ENCODE results near the gene RAMP3.
"Not testable (repeated sequence)": the region's sequence is repeated elsewhere in the genome, so short reads cannot be mapped to it uniquely, and the experiment has no call there.

Gene RAMP3

DNA sequence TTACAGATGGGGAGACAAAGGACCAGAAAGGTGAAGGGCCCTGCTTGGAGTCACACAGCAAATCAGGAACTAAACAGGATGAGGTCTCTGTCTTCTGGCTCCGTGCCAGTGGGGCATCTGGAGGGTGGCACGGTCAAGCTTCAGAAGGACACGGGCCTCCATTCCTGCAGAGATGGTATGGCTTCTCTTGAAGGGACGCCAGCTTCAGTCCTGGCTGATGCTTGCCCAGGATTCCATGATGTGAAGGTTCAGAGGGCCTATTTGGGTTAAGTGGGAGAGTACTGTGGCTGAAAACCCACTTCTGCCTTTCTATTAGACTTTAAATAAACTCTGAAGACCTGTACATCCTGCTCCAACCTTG is 6.1 kb downstream of the RAMP3 start:
- H3K9me3 ChIP-seq (ENCODE audit: insufficient read depth, low read depth, low read length), result no peaks in the 10 kb centered on the region
- no peaks in the 10 kb centered on the region for H3K4me1 ChIP-seq (ENCODE audit: insufficient read depth, low read length, poor library complexity, severe bottlenecking)
- H3K79me2 ChIP-seq (ENCODE audit: insufficient read depth, low read length), result no peaks in the 10 kb centered on the region
- H2AFZ ChIP-seq (ENCODE audit: low read length), result no peak overlapping the region
- H3K36me3 ChIP-seq (ENCODE audit: insufficient read depth, low read length), result no peaks in the 10 kb centered on the region
- no peaks in the 10 kb centered on the region for H4K20me1 ChIP-seq (ENCODE audit: insufficient read depth, low read length, poor library complexity, severe bottlenecking)
- no peaks in the 10 kb centered on the region for H3F3A ChIP-seq (ENCODE audit: low read depth)
- H3K4me3 ChIP-seq (ENCODE audit: low read length, poor library complexity, severe bottlenecking), result no peak overlapping the region
- no peak overlapping the region for H3K9ac ChIP-seq (ENCODE audit: low read depth, low read length, poor library complexity, severe bottlenecking)
- H3K27me3 ChIP-seq (ENCODE audit: insufficient read depth, low read length, poor library complexity, severe bottlenecking), result no peaks in the 10 kb centered on the region
- H3K4me2 ChIP-seq (ENCODE audit: low read depth, low read length, poor library complexity, severe bottlenecking), result no peak overlapping the region
- TF ChIP-seq CTCF (conservative IDR thresholded peaks at IDR 0.05; ENCODE audit: low read length) (no peak), EZH2phosphoT487 (IDR thresholded peaks at IDR 0.05; ENCODE audit: borderline replicate concordance) (no peak)
- no peaks in the 10 kb centered on the region for H3K9me2 ChIP-seq (replicated peaks; ENCODE audit: low read depth, low read length)

- H4K20me1 ChIP-seq (ENCODE audit: insufficient read depth, low read length, poor library complexity, severe bottlenecking); H3K9me3 ChIP-seq (ENCODE audit: insufficient read depth, low read depth, low read length); H3K9ac ChIP-seq (ENCODE audit: low read depth, low read length, poor library complexity, severe bottlenecking); H3K79me2 ChIP-seq (ENCODE audit: insufficient read depth, low read length); H3K4me2 ChIP-seq (ENCODE audit: low read depth, low read length, poor library complexity, severe bottlenecking); H2AFZ ChIP-seq (ENCODE audit: low read length); H3K4me3 ChIP-seq (ENCODE audit: low read length, poor library complexity, severe bottlenecking); H3K27me3 ChIP-seq (ENCODE audit: insufficient read depth, low read length, poor library complexity, severe bottlenecking); H3F3A ChIP-seq (ENCODE audit: low read depth); H3K4me1 ChIP-seq (ENCODE audit: insufficient read depth, low read length, poor library complexity, severe bottlenecking); H3K36me3 ChIP-seq (ENCODE audit: insufficient read depth, low read length); H3K9me2 ChIP-seq (replicated peaks; ENCODE audit: low read depth, low read length): not testable (repeated sequence)
Measured at GRCh38 chr7:45164271-45164670, 6.7 kb downstream of the RAMP3 start.

- Histone ChIP-seq H3F3A (ENCODE audit: low read depth) (no peaks in the 10 kb centered on the region), H4K20me1 (ENCODE audit: insufficient read depth, low read length, poor library complexity, severe bottlenecking) (no peaks in the 10 kb centered on the region), H3K9me2 (replicated peaks; ENCODE audit: low read depth, low read length) (no peaks in the 10 kb centered on the region), H3K9ac (ENCODE audit: low read depth, low read length, poor library complexity, severe bottlenecking) (no peak overlapping the region), H3K4me3 (ENCODE audit: low read length, poor library complexity, severe bottlenecking) (no peak overlapping the region), H2AFZ (ENCODE audit: low read length) (no peak overlapping the region), H3K27me3 (ENCODE audit: insufficient read depth, low read length, poor library complexity, severe bottlenecking) (no peaks in the 10 kb centered on the region), H3K4me1 (ENCODE audit: insufficient read depth, low read length, poor library complexity, severe bottlenecking) (no peaks in the 10 kb centered on the region), H3K79me2 (ENCODE audit: insufficient read depth, low read length) (no peaks in the 10 kb centered on the region), H3K4me2 (ENCODE audit: low read depth, low read length, poor library complexity, severe bottlenecking) (no peak overlapping the region), H3K9me3 (ENCODE audit: insufficient read depth, low read depth, low read length) (no peaks in the 10 kb centered on the region), H3K36me3 (ENCODE audit: insufficient read depth, low read length) (no peaks in the 10 kb centered on the region)
- TF ChIP-seq EZH2phosphoT487 (IDR thresholded peaks at IDR 0.05; ENCODE audit: borderline replicate concordance) (no peak), CTCF (conservative IDR thresholded peaks at IDR 0.05; ENCODE audit: low read length) (no peak)
Measured at GRCh38 chr7:45165857-45166256, 8.3 kb downstream of the RAMP3 start.

- Histone ChIP-seq H3K4me1 (ENCODE audit: insufficient read depth, low read length, poor library complexity, severe bottlenecking) (no peaks in the 10 kb centered on the region), H2AFZ (ENCODE audit: low read length) (no peak overlapping the region), H3F3A (ENCODE audit: low read depth) (no peaks in the 10 kb centered on the region), H3K79me2 (ENCODE audit: insufficient read depth, low read length) (no peaks in the 10 kb centered on the region), H3K9me3 (ENCODE audit: insufficient read depth, low read depth, low read length) (no peaks in the 10 kb centered on the region), H3K4me3 (ENCODE audit: low read length, poor library complexity, severe bottlenecking) (no peak overlapping the region), H3K36me3 (ENCODE audit: insufficient read depth, low read length) (no peaks in the 10 kb centered on the region), H4K20me1 (ENCODE audit: insufficient read depth, low read length, poor library complexity, severe bottlenecking) (no peaks in the 10 kb centered on the region), H3K9me2 (replicated peaks; ENCODE audit: low read depth, low read length) (no peaks in the 10 kb centered on the region), H3K27me3 (ENCODE audit: insufficient read depth, low read length, poor library complexity, severe bottlenecking) (no peaks in the 10 kb centered on the region), H3K4me2 (ENCODE audit: low read depth, low read length, poor library complexity, severe bottlenecking) (no peak overlapping the region), H3K9ac (ENCODE audit: low read depth, low read length, poor library complexity, severe bottlenecking) (no peak overlapping the region)
- TF ChIP-seq EZH2phosphoT487 (IDR thresholded peaks at IDR 0.05; ENCODE audit: borderline replicate concordance) (no peak), CTCF (conservative IDR thresholded peaks at IDR 0.05; ENCODE audit: low read length) (no peak)
Measured at GRCh38 chr7:45171946-45172345, 14.4 kb downstream of the RAMP3 start.

All from Loucy (cell line).